ENCODE data around the gene SND1.

- no peak for TF ChIP-seq NBN (IDR thresholded peaks at IDR 0.05)
- TF ChIP-seq SP1 (IDR thresholded peaks at IDR 0.05; ENCODE audit: low read depth, low read length), result no peak
Measured at GRCh38 chr7:127948930-127949329, 296.9 kb downstream of the SND1 start.

Data from GM12878 (cell line).